SHP77 (cell line): ENCODE measurements around the gene C5orf63.
A peak's percentile ranks its signal among the peaks of the same experiment; 100 is the strongest.
"Not testable (repeated sequence)": the region's sequence is repeated elsewhere in the genome, so short reads cannot be mapped to it uniquely, and the experiment has no call there.

Experiments used
- DNase-seq, 2 experiments: peaks; one replicate each; lab custom pipeline; 2025; lab: John Stamatoyannopoulos, UW

The C5orf63 gene

GRCh38 chr5:127030259-127031146, 42.8 kb downstream of the C5orf63 start, which contains the start of gene MARCHF3:
Gene MARCHF3 (minus strand): TSS chr5:127030558. CDS start chr5:126918171, 112,387 bp downstream.
- DNase-seq, result peak; percentile 78 to 87

- DNase-seq, result peak; percentile 80 to 84
Measured at GRCh38 chr5:127029581-127030258, 43.6 kb downstream of the C5orf63 start.

GRCh38 chr5:127028822-127029457, 44.4 kb downstream of the C5orf63 start:
- peak; percentile 46 to 66 for DNase-seq

GRCh38 chr5:127027539-127027938, 45.8 kb downstream of the C5orf63 start:
- DNase-seq, result no peak

GRCh38 chr5:127026166-127026565, 47.1 kb downstream of the C5orf63 start:
- DNase-seq, result no peak

- DNase-seq, result no peak
Measured at GRCh38 chr5:127025467-127025866, 47.8 kb downstream of the C5orf63 start.

- DNase-seq, result no peak
Measured at GRCh38 chr5:127024821-127025220, 48.5 kb downstream of the C5orf63 start.

- DNase-seq, result not testable (repeated sequence)
Measured at GRCh38 chr5:127023552-127024191, 49.6 kb downstream of the C5orf63 start.

- DNase-seq, result no peak
Measured at GRCh38 chr5:127022846-127023245, 50.5 kb downstream of the C5orf63 start.

GRCh38 chr5:127019928-127020327, 53.4 kb downstream of the C5orf63 start:
- no peak for DNase-seq

GRCh38 chr5:127016722-127017121, 56.6 kb downstream of the C5orf63 start:
- not testable (repeated sequence) for DNase-seq

- DNase-seq, result no peak
Measured at GRCh38 chr5:127015716-127016115, 57.6 kb downstream of the C5orf63 start.

GRCh38 chr5:127014573-127014972, 58.7 kb downstream of the C5orf63 start:
- DNase-seq, result no peak

GRCh38 chr5:127013407-127013806, 59.9 kb downstream of the C5orf63 start:
- no peak for DNase-seq

- DNase-seq, result no peak
Measured at GRCh38 chr5:127012916-127013315, 60.4 kb downstream of the C5orf63 start.

GRCh38 chr5:127011961-127012644, 61.2 kb downstream of the C5orf63 start:
- DNase-seq, result no peak

- DNase-seq, result no peak
Measured at GRCh38 chr5:127011153-127011552, 62.1 kb downstream of the C5orf63 start.

- no peak for DNase-seq
Measured at GRCh38 chr5:127010362-127010761, 62.9 kb downstream of the C5orf63 start.

- no peak for DNase-seq
Measured at GRCh38 chr5:127009784-127010183, 63.5 kb downstream of the C5orf63 start.

- DNase-seq, result no peak
Measured at GRCh38 chr5:127008300-127008975, 64.9 kb downstream of the C5orf63 start.

GRCh38 chr5:127007522-127007921, 65.8 kb downstream of the C5orf63 start:
- DNase-seq, result no peak
